ENCODE measurements around the gene ANTXR1.

DNA sequence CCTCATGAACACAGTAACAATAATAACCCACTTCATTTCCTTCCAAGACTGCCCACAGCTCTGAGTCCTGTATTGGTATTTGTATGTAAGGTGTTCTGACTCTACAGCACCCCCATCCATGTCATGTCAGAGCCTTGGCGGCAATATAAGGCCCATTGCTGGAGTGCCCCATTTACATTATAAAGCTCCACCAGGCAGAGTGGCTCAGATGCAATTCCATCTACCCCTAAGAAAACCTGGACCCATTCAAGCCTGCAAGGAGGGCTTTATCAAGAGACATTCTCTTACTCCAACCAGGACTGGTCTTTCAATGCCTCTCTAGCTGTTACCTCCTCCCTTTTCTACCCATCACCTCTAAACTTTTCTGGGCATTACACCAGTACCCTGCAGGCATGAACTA is 101.6 kb downstream of the ANTXR1 start:
- TF ChIP-seq, protein P1, sequence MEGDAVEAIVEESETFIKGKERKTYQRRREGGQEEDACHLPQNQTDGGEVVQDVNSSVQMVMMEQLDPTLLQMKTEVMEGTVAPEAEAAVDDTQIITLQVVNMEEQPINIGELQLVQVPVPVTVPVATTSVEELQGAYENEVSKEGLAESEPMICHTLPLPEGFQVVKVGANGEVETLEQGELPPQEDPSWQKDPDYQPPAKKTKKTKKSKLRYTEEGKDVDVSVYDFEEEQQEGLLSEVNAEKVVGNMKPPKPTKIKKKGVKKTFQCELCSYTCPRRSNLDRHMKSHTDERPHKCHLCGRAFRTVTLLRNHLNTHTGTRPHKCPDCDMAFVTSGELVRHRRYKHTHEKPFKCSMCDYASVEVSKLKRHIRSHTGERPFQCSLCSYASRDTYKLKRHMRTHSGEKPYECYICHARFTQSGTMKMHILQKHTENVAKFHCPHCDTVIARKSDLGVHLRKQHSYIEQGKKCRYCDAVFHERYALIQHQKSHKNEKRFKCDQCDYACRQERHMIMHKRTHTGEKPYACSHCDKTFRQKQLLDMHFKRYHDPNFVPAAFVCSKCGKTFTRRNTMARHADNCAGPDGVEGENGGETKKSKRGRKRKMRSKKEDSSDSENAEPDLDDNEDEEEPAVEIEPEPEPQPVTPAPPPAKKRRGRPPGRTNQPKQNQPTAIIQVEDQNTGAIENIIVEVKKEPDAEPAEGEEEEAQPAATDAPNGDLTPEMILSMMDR (IDR thresholded peaks at IDR 0.05; ENCODE audit: low read depth, low read length) = no peak
- TF ChIP-seq EZH2phosphoT487 (IDR thresholded peaks at IDR 0.05; ENCODE audit: low read depth) = no peak
